GM18858 (cell line): ENCODE measurements around the gene TEF.
"Not testable (repeated sequence)": the region's sequence is repeated elsewhere in the genome, so short reads cannot be mapped to it uniquely, and the experiment has no call there.

Experiments
- ATAC-seq: cut with Tn5 transposase; IDR thresholded peaks from one replicate; pipeline ENCODE4 v1.9.1; 2021; ENCODE audit not compliant: unreplicated experiment

TEF gene

GRCh38 chr22:41417622-41418390 lies 36.1 kb downstream of the TEF start:
- ATAC-seq, result no peak

- no peak for ATAC-seq
These were observed 37.0 kb downstream of the TEF start for GRCh38 chr22:41418717-41419116.

- ATAC-seq, result no peak
These were observed 44.1 kb downstream of the TEF start for GRCh38 chr22:41425660-41426365.

GRCh38 chr22:41429232-41429950 lies 47.6 kb downstream of the TEF start:
- ATAC-seq, result no peak

GRCh38 chr22:41429951-41430332 lies 48.2 kb downstream of the TEF start:
- ATAC-seq, result no peak

GRCh38 chr22:41431656-41432055 lies 49.9 kb downstream of the TEF start:
- ATAC-seq, result no peak

- ATAC-seq, result not testable (repeated sequence)
These were observed 51.7 kb downstream of the TEF start for GRCh38 chr22:41433480-41433879.

- ATAC-seq, result not testable (repeated sequence)
These were observed 52.7 kb downstream of the TEF start for GRCh38 chr22:41434361-41435003.

- no peak for ATAC-seq
These were observed 53.8 kb downstream of the TEF start for GRCh38 chr22:41435560-41435959.

GRCh38 chr22:41436322-41437113 lies 54.8 kb downstream of the TEF start:
- ATAC-seq, result no peak

GRCh38 chr22:41437198-41437597 lies 55.5 kb downstream of the TEF start:
- no peak for ATAC-seq

- not testable (repeated sequence) for ATAC-seq
These were observed 58.8 kb downstream of the TEF start for GRCh38 chr22:41440511-41440910.

GRCh38 chr22:41442240-41442792 lies 60.6 kb downstream of the TEF start:
- ATAC-seq, result no peak

GRCh38 chr22:41444360-41445128 lies 62.8 kb downstream of the TEF start:
- peak; percentile 48 for ATAC-seq

GRCh38 chr22:41445129-41446056 lies 63.7 kb downstream of the TEF start:
- ATAC-seq, result no peak

- ATAC-seq, result no peak
These were observed 64.3 kb downstream of the TEF start for GRCh38 chr22:41446057-41446501.

GRCh38 chr22:41446639-41447434 lies 65.1 kb downstream of the TEF start, which contains the start of gene TOB2:
TOB2 (minus strand) TSS chr22:41446801; CDS start chr22:41437345, 9,456 bp downstream.
- ATAC-seq, result no peak
